HepG2 (cell line): ENCODE results near the gene SPACA9. TPM values are rescaled to one million over a fixed set of nuclear protein-coding genes. Genes with fewer than 3 reads are reported as not detected.

Experiments
- ATAC-seq: fragments of 200-7000 bp; cut with Tn5 transposase; 3 replicates; pipeline ENCODE4 v1.9.1; 2020; ENCODE audit warnings: mild to moderate bottlenecking, moderate library complexity
- BruUV-seq: library from RNA; stranded (reverse); fragments of 400-500 nt; replicated peaks from 2 replicates; lab custom pipeline; 2021; lab: Mats Ljungman, UMichigan
- CTCF ChIA-PET: fragments of 300-600 bp; formaldehyde crosslinking; extraction: SDS; loops from one replicate; lab custom pipeline; 2021; ENCODE audit warnings: low total read pairs, inconsistent platforms, low intra/inter-chr PET ratio; lab: Yijun Ruan, JAX
- POLR2A ChIA-PET: fragments of 350-600 bp; sonication (Branson Sonifier 250); formaldehyde crosslinking; loops from one replicate; lab custom pipeline; 2020; ENCODE audit warnings: antibody characterized with exemption, inconsistent platforms; lab: Yijun Ruan, JAX
- DNase-seq: peaks from one replicate; pipeline ENCODE4 v3.0.0-alpha.2; 2015; ENCODE audit warnings: low spot score
- FAIRE-seq: peaks from 3 replicates; lab custom pipeline; 2011; peaks lifted over from hg19 to GRCh38; lab: Jason Lieb, UNC
- H2AFZ ChIP-seq: one replicate; pipeline ENCODE4 v1.6.1; 2011; ENCODE audit warnings: low read length, inconsistent platforms
- H3K27ac ChIP-seq: fragments of 300-600 bp; 3 replicates; pipeline ENCODE4 v1.8.0; 2011; ENCODE audit warnings: mixed run types, mild to moderate bottlenecking, mixed read lengths, low read length, inconsistent platforms; ENCODE audit not compliant: insufficient read depth; ENCODE audit errors: extremely low read length
- H3K27me3 ChIP-seq, 2 experiments: fragments of 200-600 bp in 1 of 2; 2 replicates in 1 of 2; 3 replicates in 1 of 2; pipeline versions ENCODE4 v1.6.0 to v1.8.0; 2011; ENCODE audit warnings: low read length in 2 of 2, mild to moderate bottlenecking in 2 of 2, moderate library complexity in 2 of 2, inconsistent platforms in 1 of 2; ENCODE audit not compliant: insufficient read depth in 2 of 2, control insufficient read depth in 1 of 2
- H3K36me3 ChIP-seq, 2 experiments: fragments of 200-600 bp in 1 of 2; replicated peaks in 1 of 2; 2 replicates in 1 of 2; 3 replicates in 1 of 2; pipeline versions ENCODE4 v1.5.1 to v1.8.0; 2011; ENCODE audit warnings: low read length in 2 of 2, inconsistent platforms in 1 of 2; ENCODE audit not compliant: insufficient read depth in 2 of 2, control insufficient read depth in 1 of 2
- H3K4me1 ChIP-seq: 2 replicates; pipeline ENCODE4 v1.5.1; 2012; ENCODE audit warnings: low read length, inconsistent platforms; ENCODE audit not compliant: insufficient read depth
- H3K4me2 ChIP-seq: 2 replicates; pipeline ENCODE4 v1.6.0; 2011; ENCODE audit warnings: low read depth, low read length, inconsistent platforms
- H3K4me3 ChIP-seq, 3 experiments: fragments of 200-600 bp in 1 of 3; sonication (generic), shearing (Covaris generic) in 1 of 3; replicated peaks in 1 of 3; 2 replicates each; pipeline ENCODE4 v1.5.1; 2011 to 2016; ENCODE audit warnings: low read length in 3 of 3, inconsistent platforms in 2 of 3, low read depth in 2 of 3, mild to moderate bottlenecking in 2 of 3, control low read depth in 1 of 3, mixed read lengths in 1 of 3; ENCODE audit not compliant: insufficient read depth in 1 of 3
- H3K79me2 ChIP-seq: one replicate; pipeline ENCODE4 v1.6.1; 2011; ENCODE audit warnings: low read length, inconsistent platforms; ENCODE audit not compliant: insufficient read depth
- H3K9ac ChIP-seq: 2 replicates; pipeline ENCODE4 v1.6.0; 2011; ENCODE audit warnings: mild to moderate bottlenecking, low read depth, low read length, inconsistent platforms; ENCODE audit not compliant: insufficient read depth
- H3K9me3 ChIP-seq: 2 replicates; pipeline ENCODE4 v1.5.1; 2012; ENCODE audit warnings: mild to moderate bottlenecking, low read length
- H4K20me1 ChIP-seq: 2 replicates; pipeline ENCODE4 v1.6.0; 2011; ENCODE audit warnings: inconsistent platforms, mild to moderate bottlenecking, low read length, moderate library complexity; ENCODE audit not compliant: insufficient read depth
- CEBPZ ChIP-seq: IDR thresholded peaks from 2 replicates; pipeline ENCODE4 v1.6.1; 2012; ENCODE audit warnings: low read length, improper control_type of control experiment
- E2F1 ChIP-seq: sonication (generic); formaldehyde crosslinking; IDR thresholded peaks from 2 replicates; pipeline ENCODE4 v1.5.0; 2020; ENCODE audit warnings: missing genetic modification reagents
- HMGA1 ChIP-seq: sonication (generic); formaldehyde crosslinking; conservative IDR thresholded peaks from 2 replicates; pipeline ENCODE4 v1.4.0; 2020; ENCODE audit warnings: missing genetic modification reagents
- HNRNPK ChIP-seq: fragments of 200-400 bp; formaldehyde crosslinking; IDR thresholded peaks from 2 replicates; pipeline ENCODE4 v1.6.1; 2018; ENCODE audit warnings: low read length, low read depth, moderate library complexity, mild to moderate bottlenecking; ENCODE audit not compliant: poor library complexity, severe bottlenecking
- JARID2 ChIP-seq: sonication (generic); formaldehyde crosslinking; IDR thresholded peaks from 2 replicates; pipeline ENCODE4 v1.8.1; 2023; ENCODE audit warnings: missing genetic modification reagents, inconsistent platforms; ENCODE audit not compliant: insufficient replicate concordance
- MATR3 ChIP-seq: sonication (generic); formaldehyde crosslinking; IDR thresholded peaks from 2 replicates; pipeline ENCODE4 v1.4.0; 2020; ENCODE audit warnings: missing genetic modification reagents
- RAD51 ChIP-seq: fragments of 450-650 bp; IDR thresholded peaks from 2 replicates; pipeline ENCODE4 v1.6.1; 2016; ENCODE audit warnings: borderline replicate concordance
- TAF1 ChIP-seq: sonication (generic); formaldehyde crosslinking; IDR thresholded peaks from 2 replicates; pipeline ENCODE4 v1.4.0; 2020; ENCODE audit warnings: missing genetic modification reagents
- TIGD3 ChIP-seq: sonication (generic); formaldehyde crosslinking; IDR thresholded peaks from 2 replicates; pipeline ENCODE4 v1.5.1; 2020; ENCODE audit warnings: mild to moderate bottlenecking, missing genetic modification reagents, borderline replicate concordance
- UBTF ChIP-seq: sonication (generic); formaldehyde crosslinking; IDR thresholded peaks from 2 replicates; pipeline ENCODE4 v1.4.0; 2020; ENCODE audit warnings: mild to moderate bottlenecking, missing genetic modification reagents
- YY1 ChIP-seq: IDR thresholded peaks from 2 replicates; pipeline ENCODE4 v1.6.1; 2011; ENCODE audit warnings: low read length, low read depth, moderate library complexity, mild to moderate bottlenecking; ENCODE audit not compliant: insufficient read depth, insufficient replicate concordance
- ZFAT ChIP-seq: sonication (generic); formaldehyde crosslinking; conservative IDR thresholded peaks from 2 replicates; pipeline ENCODE4 v1.8.1; 2023; ENCODE audit warnings: missing genetic modification reagents, inconsistent platforms
- ZNF513 ChIP-seq: sonication (generic); formaldehyde crosslinking; conservative IDR thresholded peaks from 2 replicates; pipeline ENCODE4 v1.5.0; 2020; ENCODE audit warnings: missing genetic modification reagents
- ZNF749 ChIP-seq: sonication (generic); formaldehyde crosslinking; IDR thresholded peaks from 2 replicates; pipeline ENCODE4 v1.8.0; 2022; ENCODE audit warnings: mild to moderate bottlenecking, missing genetic modification reagents, moderate library complexity, borderline replicate concordance
- ZNF792 ChIP-seq: IDR thresholded peaks from 2 replicates; pipeline ENCODE4 v1.6.1; 2016
- ZZZ3 ChIP-seq: sonication (generic); formaldehyde crosslinking; IDR thresholded peaks from 2 replicates; pipeline ENCODE4 v1.4.0; 2020; ENCODE audit warnings: missing genetic modification reagents, mild to moderate bottlenecking, borderline replicate concordance
- WGBS: methylation state at CpG from one replicate; pipeline ENCODE4 v1.1.6; 2017; ENCODE audit warnings: low lambda C conversion rate; 5-methylcytosine and 5-hydroxymethylcytosine counted together
- in situ Hi-C: cut with HindIII; loops from 2 replicates; pipeline ENCODE4 v1.10.0; 2017; ENCODE audit warnings: low pct_unique_long_range_greater_than_20kb; ENCODE audit not compliant: extremely low pct_ligation_motif_present
- intact Hi-C: fragments of 100-400 bp; cut with micrococcal nuclease; formaldehyde crosslinking; loops from one replicate; pipeline ENCODE4 v1.10.0; 2022; ENCODE audit not compliant: unreplicated experiment
- polyA plus RNA-seq, 8 experiments: library from polyadenylated mRNA; depleted of rRNA in 3 of 8; stranded (reverse) in 7 of 8; unstranded in 1 of 8; fragments of >200 nt; fragmentation: Illumina TruSeq in 4 of 8; extraction: Trizol in 4 of 8; gene quantifications; 2 replicates each; pipeline versions ENCODE4 v1.2.1 to v1.2.3, GENCODE V29; 2011 to 2016; ENCODE audit warnings: low read depth in 4 of 8, missing spikeins in 1 of 8, mixed read lengths in 1 of 8; ENCODE audit not compliant: insufficient read depth in 1 of 8
- total RNA-seq, 5 experiments: library from RNA; depleted of rRNA; stranded (reverse); fragments of >200 nt; fragmentation: Illumina TruSeq; extraction: Trizol; gene quantifications; 2 replicates each; pipeline ENCODE4 v1.2.3, GENCODE V29; 2016; ENCODE audit warnings: low read depth in 1 of 5

Gene SPACA9
- total and polyA plus RNA-seq, 2 of the 13 experiments (the other 11 are each of a cell fraction or from before 2014, with no cell fraction given) = 0.15 to 0.38 TPM

DNA sequence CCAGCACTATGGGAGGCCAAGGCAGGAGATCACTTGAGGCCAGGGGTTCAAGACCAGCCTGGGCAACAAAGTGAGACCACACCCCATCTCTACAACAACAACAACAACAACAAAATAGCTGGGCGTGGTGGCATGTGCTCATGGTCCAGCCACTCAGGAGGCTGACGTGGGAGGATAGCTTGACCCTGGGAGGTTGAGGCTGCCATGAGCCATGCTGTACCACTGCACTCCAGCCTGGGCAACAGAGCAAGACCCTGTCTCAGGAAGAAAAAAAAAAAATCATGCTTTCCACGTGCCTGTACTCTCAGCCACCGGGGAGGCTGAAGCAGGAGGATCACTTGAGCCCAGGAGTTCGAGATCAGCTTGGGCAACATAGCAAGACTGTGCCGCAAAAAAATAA is 36.2 kb downstream of the SPACA9 start:
- TF ChIP-seq TIGD3 = no peak
- TF ChIP-seq HNRNPK = no peak
- TF ChIP-seq ZFAT = no peak
- no peak for TF ChIP-seq MATR3
- no peak for TF ChIP-seq ZNF513
- no peak for TF ChIP-seq ZNF749
- TF ChIP-seq ZNF792 (CRISPR knock-in tag) = no peak
- no peak for TF ChIP-seq E2F1 (CRISPR knock-in tag)
- no peak for TF ChIP-seq YY1
- TF ChIP-seq TAF1 (CRISPR knock-in tag) = no peak
- no peak for TF ChIP-seq CEBPZ
- TF ChIP-seq JARID2 (CRISPR knock-in tag) = no peak
- TF ChIP-seq ZZZ3 (CRISPR knock-in tag) = no peak
- no peak for TF ChIP-seq HMGA1 (CRISPR knock-in tag)
- no peak for TF ChIP-seq RAD51
- no peak for TF ChIP-seq UBTF
- TF ChIP-seq, all 625 proteins: peak for 0
- ChIA-PET CTCF (no interaction called here), POLR2A (no interaction called here)
- ATAC-seq (no peak), DNase-seq (no peak), FAIRE-seq (no peak)
- Histone ChIP-seq H3K27ac (no peak overlapping the region), H4K20me1 (0 out of 2 replicates have a peak, but pooled peaks cover 4% of the 10 kb centered on the region), H3K79me2 (no peaks in the 10 kb centered on the region), H3K4me1 (no peaks in the 10 kb centered on the region), H3K4me2 (no peak overlapping the region), H3K4me3 (no peak overlapping the region), H3K9ac (no peak overlapping the region), H2AFZ (no peak overlapping the region), H3K27me3 (no peaks in the 10 kb centered on the region), H3K9me3 (no peaks in the 10 kb centered on the region), H3K36me3 (peaks cover 17 to 71% of the 10 kb centered on the region in 2 experiments)
- BruUV-seq = no TSS peak
- in situ Hi-C loops (no loop called here), intact Hi-C loops (no loop called here)
- WGBS = 96% methylated on average over 6 of the region's 6 CpGs
